H9 (cell line): Measurements from ENCODE around the gene CBFA2T2. TPM values are rescaled to one million over a fixed set of nuclear protein-coding genes. Genes with fewer than 3 reads are reported as not detected.

Source experiments
- DNase-seq: peaks from one replicate; pipeline ENCODE4 v3.0.0-alpha.2; 2017
- H2AFZ ChIP-seq: one replicate; pipeline ENCODE4 v1.6.1; 2013; ENCODE audit warnings: mild to moderate bottlenecking, low read length, control low read depth, moderate library complexity
- H2AK5ac ChIP-seq: 2 replicates; pipeline ENCODE4 v1.6.1; 2013; ENCODE audit warnings: low read length, control low read depth, mixed read lengths; ENCODE audit not compliant: insufficient read length
- H2BK120ac ChIP-seq: one replicate; pipeline ENCODE4 v1.6.1; 2013; ENCODE audit warnings: low read depth, mild to moderate bottlenecking, low read length, control low read depth, inconsistent platforms; ENCODE audit not compliant: poor library complexity, severe bottlenecking
- H2BK12ac ChIP-seq: 2 replicates; pipeline ENCODE4 v1.6.1; 2013; ENCODE audit warnings: low read length, control low read depth, mixed read lengths, low read depth; ENCODE audit not compliant: insufficient read length
- H2BK15ac ChIP-seq: 2 replicates; pipeline ENCODE4 v1.6.1; 2013; ENCODE audit warnings: low read depth, low read length, control low read depth
- H2BK20ac ChIP-seq: one replicate; pipeline ENCODE4 v1.6.1; 2013; ENCODE audit warnings: low read depth, mild to moderate bottlenecking, low read length, control low read depth, inconsistent platforms; ENCODE audit not compliant: poor library complexity, severe bottlenecking
- H2BK5ac ChIP-seq: 2 replicates; pipeline ENCODE4 v1.6.1; 2013; ENCODE audit warnings: low read length, control low read depth, mixed read lengths; ENCODE audit not compliant: insufficient read length
- H3K14ac ChIP-seq: 2 replicates; pipeline ENCODE4 v1.6.1; 2013; ENCODE audit warnings: low read length, control low read depth; ENCODE audit not compliant: insufficient read depth
- H3K18ac ChIP-seq: 2 replicates; pipeline ENCODE4 v1.6.1; 2013; ENCODE audit warnings: low read depth, mild to moderate bottlenecking, mixed read lengths, low read length, control low read depth; ENCODE audit not compliant: insufficient read length
- H3K23ac ChIP-seq: 2 replicates; pipeline ENCODE4 v1.6.1; 2013; ENCODE audit warnings: low read length, control low read depth, mixed read lengths, low read depth; ENCODE audit not compliant: insufficient read length
- H3K23me2 ChIP-seq: 2 replicates; pipeline ENCODE4 v1.6.1; 2013; ENCODE audit warnings: low read depth, mild to moderate bottlenecking, mixed read lengths, low read length, control low read depth; ENCODE audit not compliant: insufficient read length, poor library complexity, severe bottlenecking
- H3K27ac ChIP-seq: 2 replicates; pipeline ENCODE4 v1.5.1; 2013; ENCODE audit warnings: low read length, control low read depth, mixed read lengths, low read depth; ENCODE audit not compliant: insufficient read length
- H3K27me3 ChIP-seq: 2 replicates; pipeline ENCODE4 v1.6.1; 2013; ENCODE audit warnings: low read length, control low read depth, inconsistent platforms; ENCODE audit not compliant: insufficient read depth
- H3K4ac ChIP-seq: 2 replicates; pipeline ENCODE4 v1.6.1; 2013; ENCODE audit warnings: low read depth, mild to moderate bottlenecking, control low read depth, inconsistent platforms, low read length, moderate library complexity
- H3K4me1 ChIP-seq: 2 replicates; pipeline ENCODE4 v1.6.1; 2013; ENCODE audit warnings: low read length, control low read depth, inconsistent platforms; ENCODE audit not compliant: insufficient read depth
- H3K4me2 ChIP-seq: 2 replicates; pipeline ENCODE4 v1.6.1; 2013; ENCODE audit warnings: low read length, control low read depth, mixed read lengths; ENCODE audit not compliant: insufficient read length, insufficient read depth
- H3K56ac ChIP-seq: 2 replicates; pipeline ENCODE4 v1.6.1; 2013; ENCODE audit warnings: low read depth, mild to moderate bottlenecking, mixed read lengths, low read length, control low read depth; ENCODE audit not compliant: insufficient read length
- H3K79me1 ChIP-seq: 2 replicates; pipeline ENCODE4 v1.6.1; 2013; ENCODE audit warnings: low read depth, mild to moderate bottlenecking, moderate library complexity, low read length, control low read depth, inconsistent platforms; ENCODE audit not compliant: insufficient read depth, poor library complexity, severe bottlenecking
- H3K79me2 ChIP-seq: 2 replicates; pipeline ENCODE4 v1.6.1; 2013; ENCODE audit warnings: low read length, control low read depth, inconsistent platforms; ENCODE audit not compliant: insufficient read depth
- H3K9ac ChIP-seq: 2 replicates; pipeline ENCODE4 v1.6.1; 2013; ENCODE audit warnings: low read length, control low read depth, mixed read lengths; ENCODE audit not compliant: insufficient read length; ENCODE audit errors: extremely low read depth
- H3K9me3 ChIP-seq: one replicate; pipeline ENCODE4 v1.6.1; 2013; ENCODE audit warnings: low read depth, low read length, inconsistent platforms; ENCODE audit not compliant: control insufficient read depth
- H3T11ph ChIP-seq: one replicate; pipeline ENCODE4 v1.6.1; 2013; ENCODE audit warnings: mild to moderate bottlenecking, low read length, control low read depth, inconsistent platforms
- H4K20me1 ChIP-seq: one replicate; pipeline ENCODE4 v1.6.1; 2013; ENCODE audit not compliant: control insufficient read depth, insufficient read length, insufficient read depth
- H4K5ac ChIP-seq: 2 replicates; pipeline ENCODE4 v1.6.1; 2013; ENCODE audit warnings: low read depth, mild to moderate bottlenecking, mixed read lengths, low read length, control low read depth; ENCODE audit not compliant: insufficient read length
- H4K8ac ChIP-seq: replicated peaks from 2 replicates; pipeline ENCODE4 v1.6.1; 2013; ENCODE audit warnings: low read length, control low read depth, mixed read lengths, low read depth; ENCODE audit not compliant: insufficient read length
- H4K91ac ChIP-seq: 2 replicates; pipeline ENCODE4 v1.6.1; 2013; ENCODE audit warnings: low read depth, mild to moderate bottlenecking, moderate library complexity, mixed read lengths, low read length, control low read depth; ENCODE audit not compliant: insufficient read length
- H3K27ac Mint-ChIP-seq, 3 experiments: 2 replicates in 2 of 3; 3 replicates in 1 of 3; pipeline ENCODE4 v1.8.0; 2020 to 2021; ENCODE audit warnings: mixed read lengths in 3 of 3, mild to moderate bottlenecking in 1 of 3, moderate library complexity in 1 of 3
- H3K27me3 Mint-ChIP-seq: 2 replicates; pipeline ENCODE4 v1.8.0; 2021; ENCODE audit warnings: low read depth, mild to moderate bottlenecking, moderate library complexity, mixed read lengths
- H3K36me3 Mint-ChIP-seq, 3 experiments: 2 replicates in 2 of 3; 3 replicates in 1 of 3; pipeline ENCODE4 v1.8.0; 2020 to 2021; ENCODE audit warnings: low read depth in 3 of 3, mixed read lengths in 3 of 3; ENCODE audit not compliant: insufficient read depth in 1 of 3
- H3K4me1 Mint-ChIP-seq, 2 experiments: 2 replicates each; pipeline ENCODE4 v1.8.0; 2020; ENCODE audit warnings: mixed read lengths in 2 of 2
- H3K4me3 Mint-ChIP-seq, 2 experiments: 2 replicates in 1 of 2; 3 replicates in 1 of 2; pipeline ENCODE4 v1.8.0; 2020 to 2021; ENCODE audit warnings: mild to moderate bottlenecking in 2 of 2, mixed read lengths in 2 of 2, moderate library complexity in 1 of 2
- H3K9me3 Mint-ChIP-seq, 2 experiments: 2 replicates in 1 of 2; 3 replicates in 1 of 2; pipeline ENCODE4 v1.8.0; 2020; ENCODE audit warnings: mild to moderate bottlenecking in 2 of 2, mixed read lengths in 2 of 2, moderate library complexity in 1 of 2
- WGBS: extraction: QIAGEN DNeasy Blood & Tissue Kit; methylation state at CpG from one replicate; pipeline ENCODE4 v1.1.7; 2013; ENCODE audit warnings: missing lambda C conversion rate, low lambda C conversion rate, mixed read lengths; ENCODE audit not compliant: insufficient read length; ENCODE audit errors: extremely low coverage; 5-methylcytosine and 5-hydroxymethylcytosine counted together
- total RNA-seq: library from RNA; stranded (reverse); gene quantifications from 2 replicates; pipeline ENCODE4 v1.2.1, GENCODE V29; 2021
- TF ChIP-seq, protein P1 (sequence below): fragments of 200-600 bp; sonication (generic); conservative IDR thresholded peaks from 3 replicates; pipeline ENCODE4 v1.8.0; 2021; ENCODE audit warnings: antibody characterized with exemption, mild to moderate bottlenecking

Gene CBFA2T2
- total RNA-seq, 1 experiment from 2014 or later: 11.2 TPM

- no peak for DNase-seq
- Histone ChIP-seq H3K27me3 (no peaks in the 10 kb centered on the region), H2BK5ac (no peak overlapping the region), H4K91ac (no peak overlapping the region), H3K4me2 (no peak overlapping the region), H4K8ac (no peak overlapping the region), H3K9me3 (no peaks in the 10 kb centered on the region), H2BK12ac (no peak overlapping the region), H3K14ac (no peak overlapping the region), H3K4me1 (no peaks in the 10 kb centered on the region), H3K79me2 (no peaks in the 10 kb centered on the region), H4K20me1 (no peaks in the 10 kb centered on the region), H3K9ac (no peak overlapping the region), H2AFZ (no peak overlapping the region), H3K4ac (no peak overlapping the region), H3K18ac (no peak overlapping the region), H3K23ac (no peak overlapping the region), H3T11ph (no peak overlapping the region), H3K27ac (no peak overlapping the region), H4K5ac (no peak overlapping the region), H2BK15ac (no peak overlapping the region), H2BK120ac (no peak overlapping the region), H3K23me2 (no peaks in the 10 kb centered on the region), H3K56ac (no peak overlapping the region), H2AK5ac (no peak overlapping the region), H2BK20ac (no peak overlapping the region), H3K79me1 (no peaks in the 10 kb centered on the region)
- Mint-ChIP-seq H3K4me3 (no peak overlapping the region), H3K27me3 (no peaks in the 10 kb centered on the region; the same call in 1 of the 2 replicates), H3K27ac (no peak overlapping the region), H3K4me1 (peaks cover 8 to 9% of the 10 kb centered on the region in 2 experiments), H3K36me3 (peaks cover under 1 to 4% (median 2%) of the 10 kb centered on the region in 3 experiments; a peak in 5 of 7 replicates), H3K9me3 (no peaks in the 10 kb centered on the region)
- no CpG with 5 or more reads among the region's 6 CpGs for WGBS
- TF ChIP-seq, protein P1, sequence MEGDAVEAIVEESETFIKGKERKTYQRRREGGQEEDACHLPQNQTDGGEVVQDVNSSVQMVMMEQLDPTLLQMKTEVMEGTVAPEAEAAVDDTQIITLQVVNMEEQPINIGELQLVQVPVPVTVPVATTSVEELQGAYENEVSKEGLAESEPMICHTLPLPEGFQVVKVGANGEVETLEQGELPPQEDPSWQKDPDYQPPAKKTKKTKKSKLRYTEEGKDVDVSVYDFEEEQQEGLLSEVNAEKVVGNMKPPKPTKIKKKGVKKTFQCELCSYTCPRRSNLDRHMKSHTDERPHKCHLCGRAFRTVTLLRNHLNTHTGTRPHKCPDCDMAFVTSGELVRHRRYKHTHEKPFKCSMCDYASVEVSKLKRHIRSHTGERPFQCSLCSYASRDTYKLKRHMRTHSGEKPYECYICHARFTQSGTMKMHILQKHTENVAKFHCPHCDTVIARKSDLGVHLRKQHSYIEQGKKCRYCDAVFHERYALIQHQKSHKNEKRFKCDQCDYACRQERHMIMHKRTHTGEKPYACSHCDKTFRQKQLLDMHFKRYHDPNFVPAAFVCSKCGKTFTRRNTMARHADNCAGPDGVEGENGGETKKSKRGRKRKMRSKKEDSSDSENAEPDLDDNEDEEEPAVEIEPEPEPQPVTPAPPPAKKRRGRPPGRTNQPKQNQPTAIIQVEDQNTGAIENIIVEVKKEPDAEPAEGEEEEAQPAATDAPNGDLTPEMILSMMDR: no peak
Observed at GRCh38 chr20:33503564-33503963, 13.7 kb downstream of the CBFA2T2 start.
